C4-2B (cell line): ENCODE results near the gene CLCA1.

ENCODE experiments used
- ZFX ChIP-seq: fragments of 450-650 bp; IDR thresholded peaks from 2 replicates; pipeline ENCODE4 v1.6.1; 2017
- TF ChIP-seq, protein P1 (sequence below): fragments of 450-650 bp; conservative IDR thresholded peaks from 2 replicates; pipeline ENCODE4 v1.5.1; 2017; ENCODE audit warnings: mild to moderate bottlenecking

DNA sequence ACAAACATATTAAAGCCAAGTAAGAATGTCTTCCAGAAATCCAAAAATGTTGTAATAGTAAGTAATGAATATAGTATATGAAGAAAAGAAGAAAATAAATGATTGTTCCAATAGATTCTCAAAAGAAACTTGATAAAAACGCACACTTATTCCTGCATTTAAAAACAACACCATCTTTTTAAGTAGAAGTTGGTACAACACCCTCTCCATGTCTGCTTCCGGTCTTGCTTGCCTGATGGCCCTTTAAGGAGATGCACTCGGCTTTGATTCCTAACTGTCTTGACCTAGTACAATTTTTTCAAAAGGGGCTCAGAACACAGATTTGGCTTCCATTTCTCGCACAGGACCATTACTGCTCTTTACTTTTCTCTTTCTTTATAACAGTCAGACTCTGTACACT lies 9.0 kb downstream of the CLCA1 start:
- TF ChIP-seq ZFX, result no peak
- TF ChIP-seq, protein P1, sequence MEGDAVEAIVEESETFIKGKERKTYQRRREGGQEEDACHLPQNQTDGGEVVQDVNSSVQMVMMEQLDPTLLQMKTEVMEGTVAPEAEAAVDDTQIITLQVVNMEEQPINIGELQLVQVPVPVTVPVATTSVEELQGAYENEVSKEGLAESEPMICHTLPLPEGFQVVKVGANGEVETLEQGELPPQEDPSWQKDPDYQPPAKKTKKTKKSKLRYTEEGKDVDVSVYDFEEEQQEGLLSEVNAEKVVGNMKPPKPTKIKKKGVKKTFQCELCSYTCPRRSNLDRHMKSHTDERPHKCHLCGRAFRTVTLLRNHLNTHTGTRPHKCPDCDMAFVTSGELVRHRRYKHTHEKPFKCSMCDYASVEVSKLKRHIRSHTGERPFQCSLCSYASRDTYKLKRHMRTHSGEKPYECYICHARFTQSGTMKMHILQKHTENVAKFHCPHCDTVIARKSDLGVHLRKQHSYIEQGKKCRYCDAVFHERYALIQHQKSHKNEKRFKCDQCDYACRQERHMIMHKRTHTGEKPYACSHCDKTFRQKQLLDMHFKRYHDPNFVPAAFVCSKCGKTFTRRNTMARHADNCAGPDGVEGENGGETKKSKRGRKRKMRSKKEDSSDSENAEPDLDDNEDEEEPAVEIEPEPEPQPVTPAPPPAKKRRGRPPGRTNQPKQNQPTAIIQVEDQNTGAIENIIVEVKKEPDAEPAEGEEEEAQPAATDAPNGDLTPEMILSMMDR, result no peak
